Measurements from ENCODE around the gene FOXO6. TPM values are rescaled to one million over a fixed set of nuclear protein-coding genes. Genes with fewer than 3 reads are reported as not detected.

FOXO6 gene
- total RNA-seq, 1 experiment from 2014 or later: 5.4 TPM

DNA sequence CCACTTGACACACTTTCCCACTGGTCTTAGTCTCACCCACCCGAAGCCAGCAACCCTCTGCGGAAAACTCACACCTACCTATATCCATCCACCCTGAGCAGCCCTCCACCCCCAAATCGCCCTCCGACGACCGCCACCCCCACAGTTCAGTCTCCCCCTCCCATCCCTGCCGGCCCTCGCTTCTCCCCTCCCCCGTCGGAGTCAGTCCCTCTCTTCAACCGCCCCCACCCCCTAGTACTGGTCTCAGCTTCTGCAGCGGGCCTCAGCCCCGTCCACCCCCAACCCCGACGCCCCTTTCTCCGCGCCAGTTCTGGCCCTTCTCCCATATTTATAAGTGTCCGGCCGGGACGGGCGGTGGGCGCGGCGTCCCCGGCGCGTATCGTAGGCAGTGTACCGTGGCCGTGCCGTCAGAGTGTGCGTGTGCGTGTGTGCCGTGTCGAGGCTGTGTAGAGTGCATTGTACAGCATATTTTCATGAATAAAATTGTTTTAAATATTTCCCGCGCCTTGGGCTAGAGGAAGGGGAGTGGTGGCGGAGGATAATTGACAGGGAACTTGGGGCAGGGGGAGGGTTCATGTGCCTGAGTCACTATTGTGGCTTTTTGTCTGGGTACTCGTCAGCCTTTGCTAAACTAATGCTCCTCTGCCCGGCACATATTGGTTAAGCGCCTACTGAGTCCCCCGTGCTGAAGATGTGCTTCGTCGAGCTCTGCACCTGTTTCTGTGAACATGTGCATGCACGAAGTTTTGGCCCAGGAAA lies 22.0 kb downstream of the FOXO6 start:
- ATAC-seq: no peak
- Mint-ChIP-seq H3K27ac (no peak overlapping the region), H3K27me3 (ENCODE audit: low read depth) (peaks cover 57% of the 10 kb centered on the region), H3K36me3 (no peaks in the 10 kb centered on the region), H3K4me3 (peak overlapping the region; percentile 82), H3K4me1 (peaks cover 52% of the 10 kb centered on the region), H3K9me3 (no peaks in the 10 kb centered on the region)
- DNase-seq (ENCODE audit: low spot score): no peak
- CTCF ChIA-PET: interaction anchor here (0.6 to 4.2 kb wide), 5 partner anchors 11 to 100 kb away, joined by 3 to 34 read pairs (median 6); partner anchors contain the start of gene FOXO6
- TF ChIP-seq ETV6 (CRISPR knock-in tag; IDR thresholded peaks at IDR 0.05): no peak
- TF ChIP-seq ZNF263 (CRISPR knock-in tag; IDR thresholded peaks at IDR 0.05; ENCODE audit: low read depth): no peak
- TF ChIP-seq PRDM15 (CRISPR knock-in tag; IDR thresholded peaks at IDR 0.05): no peak
- TF ChIP-seq, protein P1, sequence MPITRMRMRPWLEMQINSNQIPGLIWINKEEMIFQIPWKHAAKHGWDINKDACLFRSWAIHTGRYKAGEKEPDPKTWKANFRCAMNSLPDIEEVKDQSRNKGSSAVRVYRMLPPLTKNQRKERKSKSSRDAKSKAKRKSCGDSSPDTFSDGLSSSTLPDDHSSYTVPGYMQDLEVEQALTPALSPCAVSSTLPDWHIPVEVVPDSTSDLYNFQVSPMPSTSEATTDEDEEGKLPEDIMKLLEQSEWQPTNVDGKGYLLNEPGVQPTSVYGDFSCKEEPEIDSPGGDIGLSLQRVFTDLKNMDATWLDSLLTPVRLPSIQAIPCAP (CRISPR knock-in tag; IDR thresholded peaks at IDR 0.05): no peak
- no peak for TF ChIP-seq TEAD1 (CRISPR knock-in tag; IDR thresholded peaks at IDR 0.05)
- no peak for TF ChIP-seq OVOL2 (CRISPR knock-in tag; IDR thresholded peaks at IDR 0.05; ENCODE audit: borderline replicate concordance)
- TF ChIP-seq, protein P2, sequence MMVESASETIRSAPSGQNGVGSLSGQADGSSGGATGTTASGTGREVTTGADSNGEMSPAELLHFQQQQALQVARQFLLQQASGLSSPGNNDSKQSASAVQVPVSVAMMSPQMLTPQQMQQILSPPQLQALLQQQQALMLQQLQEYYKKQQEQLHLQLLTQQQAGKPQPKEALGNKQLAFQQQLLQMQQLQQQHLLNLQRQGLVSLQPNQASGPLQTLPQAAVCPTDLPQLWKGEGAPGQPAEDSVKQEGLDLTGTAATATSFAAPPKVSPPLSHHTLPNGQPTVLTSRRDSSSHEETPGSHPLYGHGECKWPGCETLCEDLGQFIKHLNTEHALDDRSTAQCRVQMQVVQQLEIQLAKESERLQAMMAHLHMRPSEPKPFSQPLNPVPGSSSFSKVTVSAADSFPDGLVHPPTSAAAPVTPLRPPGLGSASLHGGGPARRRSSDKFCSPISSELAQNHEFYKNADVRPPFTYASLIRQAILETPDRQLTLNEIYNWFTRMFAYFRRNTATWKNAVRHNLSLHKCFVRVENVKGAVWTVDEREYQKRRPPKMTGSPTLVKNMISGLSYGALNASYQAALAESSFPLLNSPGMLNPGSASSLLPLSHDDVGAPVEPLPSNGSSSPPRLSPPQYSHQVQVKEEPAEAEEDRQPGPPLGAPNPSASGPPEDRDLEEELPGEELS (CRISPR knock-in tag; IDR thresholded peaks at IDR 0.05): no peak
- TF ChIP-seq, protein P3, sequence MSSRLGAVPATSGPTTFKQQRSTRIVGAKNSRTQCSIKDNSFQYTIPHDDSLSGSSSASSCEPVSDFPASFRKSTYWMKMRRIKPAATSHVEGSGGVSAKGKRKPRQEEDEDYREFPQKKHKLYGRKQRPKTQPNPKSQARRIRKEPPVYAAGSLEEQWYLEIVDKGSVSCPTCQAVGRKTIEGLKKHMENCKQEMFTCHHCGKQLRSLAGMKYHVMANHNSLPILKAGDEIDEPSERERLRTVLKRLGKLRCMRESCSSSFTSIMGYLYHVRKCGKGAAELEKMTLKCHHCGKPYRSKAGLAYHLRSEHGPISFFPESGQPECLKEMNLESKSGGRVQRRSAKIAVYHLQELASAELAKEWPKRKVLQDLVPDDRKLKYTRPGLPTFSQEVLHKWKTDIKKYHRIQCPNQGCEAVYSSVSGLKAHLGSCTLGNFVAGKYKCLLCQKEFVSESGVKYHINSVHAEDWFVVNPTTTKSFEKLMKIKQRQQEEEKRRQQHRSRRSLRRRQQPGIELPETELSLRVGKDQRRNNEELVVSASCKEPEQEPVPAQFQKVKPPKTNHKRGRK (CRISPR knock-in tag; IDR thresholded peaks at IDR 0.05; ENCODE audit: borderline replicate concordance): no peak
- TF ChIP-seq ESRRA (CRISPR knock-in tag; IDR thresholded peaks at IDR 0.05; ENCODE audit: borderline replicate concordance): no peak
- TF ChIP-seq, protein P4, sequence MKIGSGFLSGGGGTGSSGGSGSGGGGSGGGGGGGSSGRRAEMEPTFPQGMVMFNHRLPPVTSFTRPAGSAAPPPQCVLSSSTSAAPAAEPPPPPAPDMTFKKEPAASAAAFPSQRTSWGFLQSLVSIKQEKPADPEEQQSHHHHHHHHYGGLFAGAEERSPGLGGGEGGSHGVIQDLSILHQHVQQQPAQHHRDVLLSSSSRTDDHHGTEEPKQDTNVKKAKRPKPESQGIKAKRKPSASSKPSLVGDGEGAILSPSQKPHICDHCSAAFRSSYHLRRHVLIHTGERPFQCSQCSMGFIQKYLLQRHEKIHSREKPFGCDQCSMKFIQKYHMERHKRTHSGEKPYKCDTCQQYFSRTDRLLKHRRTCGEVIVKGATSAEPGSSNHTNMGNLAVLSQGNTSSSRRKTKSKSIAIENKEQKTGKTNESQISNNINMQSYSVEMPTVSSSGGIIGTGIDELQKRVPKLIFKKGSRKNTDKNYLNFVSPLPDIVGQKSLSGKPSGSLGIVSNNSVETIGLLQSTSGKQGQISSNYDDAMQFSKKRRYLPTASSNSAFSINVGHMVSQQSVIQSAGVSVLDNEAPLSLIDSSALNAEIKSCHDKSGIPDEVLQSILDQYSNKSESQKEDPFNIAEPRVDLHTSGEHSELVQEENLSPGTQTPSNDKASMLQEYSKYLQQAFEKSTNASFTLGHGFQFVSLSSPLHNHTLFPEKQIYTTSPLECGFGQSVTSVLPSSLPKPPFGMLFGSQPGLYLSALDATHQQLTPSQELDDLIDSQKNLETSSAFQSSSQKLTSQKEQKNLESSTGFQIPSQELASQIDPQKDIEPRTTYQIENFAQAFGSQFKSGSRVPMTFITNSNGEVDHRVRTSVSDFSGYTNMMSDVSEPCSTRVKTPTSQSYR (CRISPR knock-in tag; IDR thresholded peaks at IDR 0.05): no peak
- TF ChIP-seq AFF4 (CRISPR knock-in tag; IDR thresholded peaks at IDR 0.05; ENCODE audit: borderline replicate concordance): no peak
- TF ChIP-seq RORB (CRISPR knock-in tag; IDR thresholded peaks at IDR 0.05): no peak
- TF ChIP-seq E2F4 (CRISPR knock-in tag; IDR thresholded peaks at IDR 0.05; ENCODE audit: borderline replicate concordance, low read depth): no peak
- TF ChIP-seq MAX (CRISPR knock-in tag; IDR thresholded peaks at IDR 0.05): no peak
- POLR2A ChIA-PET: interaction anchor here (1.1 to 1.7 kb wide), 2 partner anchors 12 to 16 kb away, joined by 3 to 9 read pairs; no protein-coding TSS in a partner anchor
